ENCODE results near the gene NPAS2. TPM values are rescaled to one million over a fixed set of nuclear protein-coding genes. Genes with fewer than 3 reads are reported as not detected.

Gene NPAS2
- polyA plus RNA-seq, 2 donors: 62.7 to 70.0 TPM

DNA sequence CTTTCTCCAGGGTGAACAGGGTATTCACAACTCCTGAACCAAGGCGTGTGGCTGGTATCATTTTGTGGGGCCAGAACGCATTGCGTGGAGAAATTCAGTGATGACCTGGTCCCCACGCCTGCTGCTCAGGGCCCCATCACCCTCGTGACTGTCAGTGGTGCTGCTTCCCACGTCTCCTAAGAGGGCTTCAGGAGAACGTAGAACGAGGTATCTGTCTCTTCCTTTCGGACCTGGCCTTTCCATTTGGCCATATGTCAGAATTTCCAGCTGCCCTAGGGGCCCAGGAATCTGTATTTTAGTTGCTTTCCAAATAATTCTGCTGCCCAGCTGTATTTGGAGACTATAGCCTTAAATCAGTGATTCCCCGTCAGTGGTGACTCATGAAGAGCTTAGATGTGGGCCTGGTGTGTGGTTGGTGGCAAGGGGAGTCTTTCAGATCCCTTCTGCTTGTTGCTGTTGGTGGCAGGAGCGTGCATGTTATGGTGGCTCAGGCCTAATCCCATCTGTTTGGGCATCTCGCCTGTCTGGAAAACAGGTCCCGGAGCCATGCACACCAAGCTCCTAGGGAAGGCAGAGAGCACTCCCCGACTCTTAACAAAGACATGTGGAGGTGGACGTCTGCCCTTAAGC is 56.4 kb downstream of the NPAS2 start:
- H3K36me3 ChIP-seq (ENCODE audit: control insufficient read depth in 2 of 2, insufficient read depth in 2 of 2, low read length in 1 of 2): no peaks in the 10 kb centered on the region
- peak overlapping the region; percentile 67 to 74 for H3K27ac ChIP-seq (ENCODE audit: low read depth in 2 of 2, low read length in 1 of 2)
- no peaks in the 10 kb centered on the region for H3K9me3 ChIP-seq (ENCODE audit: control insufficient read depth in 2 of 2, insufficient read depth in 1 of 2, low read depth in 1 of 2, low read length in 1 of 2)
- WGBS, 2 donors: 68 to 78% methylated on average over 15 of the region's 15 CpGs
- peaks cover 9 to 11% of the 10 kb centered on the region in 2 donors for H3K4me1 ChIP-seq (ENCODE audit: control insufficient read depth in 2 of 2, insufficient read depth in 2 of 2, low read length in 1 of 2)
- H3K27me3 ChIP-seq (ENCODE audit: control insufficient read depth in 1 of 2, insufficient read depth in 2 of 2, low read length in 2 of 2): no peaks in the 10 kb centered on the region
- H3K4me3 ChIP-seq (ENCODE audit: low read depth in 1 of 2, low read length in 2 of 2): no peak overlapping the region

DNA sequence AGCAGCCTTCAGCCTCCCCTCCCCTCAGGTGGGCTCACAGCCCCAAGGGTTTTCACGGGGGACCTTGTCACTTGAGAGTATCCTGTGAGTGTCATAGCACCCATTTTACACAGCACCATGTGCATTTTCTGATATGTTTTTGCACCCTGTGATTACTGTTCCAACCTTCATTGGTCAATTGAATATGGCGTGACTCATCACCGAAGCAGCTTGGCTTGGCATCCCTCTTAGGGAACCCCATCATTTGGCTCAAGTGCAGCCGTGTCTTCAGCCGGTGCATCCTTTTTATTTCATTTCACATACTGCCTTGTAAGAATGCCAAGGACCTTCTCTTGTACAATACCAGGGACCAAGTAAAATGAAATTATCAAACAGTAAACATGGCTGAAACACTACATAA is 57.6 kb downstream of the NPAS2 start:
- WGBS, 2 donors: 48 to 55% methylated on average over 5 of the region's 5 CpGs
- H3K36me3 ChIP-seq (ENCODE audit: control insufficient read depth in 2 of 2, insufficient read depth in 2 of 2, low read length in 1 of 2): no peaks in the 10 kb centered on the region
- no peaks in the 10 kb centered on the region for H3K27me3 ChIP-seq (ENCODE audit: control insufficient read depth in 1 of 2, insufficient read depth in 2 of 2, low read length in 2 of 2)
- H3K4me3 ChIP-seq (ENCODE audit: low read depth in 1 of 2, low read length in 2 of 2): no peak overlapping the region
- H3K4me1 ChIP-seq (ENCODE audit: control insufficient read depth in 2 of 2, insufficient read depth in 2 of 2, low read length in 1 of 2): peaks cover 9 to 12% of the 10 kb centered on the region in 2 donors
- H3K9me3 ChIP-seq (ENCODE audit: control insufficient read depth in 2 of 2, insufficient read depth in 1 of 2, low read depth in 1 of 2, low read length in 1 of 2): no peaks in the 10 kb centered on the region
- H3K27ac ChIP-seq (ENCODE audit: low read depth in 2 of 2, low read length in 1 of 2): peak overlapping the region in 1 of 2 donors; percentile 45

- peak overlapping the region in 1 of 2 donors; percentile 44 for H3K27ac ChIP-seq (ENCODE audit: low read depth in 2 of 2, low read length in 1 of 2)
- WGBS, 2 donors: 65 to 68% methylated on average over 16 of the region's 16 CpGs
- H3K9me3 ChIP-seq (ENCODE audit: control insufficient read depth in 2 of 2, insufficient read depth in 1 of 2, low read depth in 1 of 2, low read length in 1 of 2): no peaks in the 10 kb centered on the region
- no peaks in the 10 kb centered on the region for H3K27me3 ChIP-seq (ENCODE audit: control insufficient read depth in 1 of 2, insufficient read depth in 2 of 2, low read length in 2 of 2)
- peaks cover 9 to 13% of the 10 kb centered on the region in 2 donors for H3K4me1 ChIP-seq (ENCODE audit: control insufficient read depth in 2 of 2, insufficient read depth in 2 of 2, low read length in 1 of 2)
- no peak overlapping the region for H3K4me3 ChIP-seq (ENCODE audit: low read depth in 1 of 2, low read length in 2 of 2)
- no peaks in the 10 kb centered on the region for H3K36me3 ChIP-seq (ENCODE audit: control insufficient read depth in 2 of 2, insufficient read depth in 2 of 2, low read length in 1 of 2)
Measured at GRCh38 chr2:100878000-100878791, 58.3 kb downstream of the NPAS2 start.

DNA sequence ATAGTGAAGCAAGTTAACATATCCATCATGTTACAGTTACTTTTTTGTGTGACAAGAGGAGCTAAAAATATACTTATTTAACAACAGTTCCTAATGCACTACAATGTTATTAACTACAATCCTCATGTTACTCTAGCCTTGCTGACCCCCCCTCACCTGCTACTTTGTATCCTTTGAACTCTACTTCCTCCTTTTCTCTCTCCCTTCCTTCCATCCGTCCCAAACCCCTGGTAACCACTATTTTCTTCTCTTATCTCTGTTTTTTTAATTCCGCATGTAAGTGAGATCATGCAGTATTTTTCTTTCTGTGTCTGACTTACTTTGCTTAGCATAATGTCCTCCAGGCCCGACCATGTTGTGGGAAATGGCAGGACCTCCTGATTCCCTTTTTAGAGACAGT is 59.4 kb downstream of the NPAS2 start:
- H3K9me3 ChIP-seq (ENCODE audit: control insufficient read depth in 2 of 2, insufficient read depth in 1 of 2, low read depth in 1 of 2, low read length in 1 of 2): no peaks in the 10 kb centered on the region
- H3K27me3 ChIP-seq (ENCODE audit: control insufficient read depth in 1 of 2, insufficient read depth in 2 of 2, low read length in 2 of 2): no peaks in the 10 kb centered on the region
- no peak overlapping the region for H3K4me3 ChIP-seq (ENCODE audit: low read depth in 1 of 2, low read length in 2 of 2)
- no peak overlapping the region for H3K27ac ChIP-seq (ENCODE audit: low read depth in 2 of 2, low read length in 1 of 2)
- WGBS, 2 donors: 67 to 79% methylated on average over 3 of the region's 3 CpGs
- no peaks in the 10 kb centered on the region for H3K36me3 ChIP-seq (ENCODE audit: control insufficient read depth in 2 of 2, insufficient read depth in 2 of 2, low read length in 1 of 2)
- peaks cover 9 to 16% of the 10 kb centered on the region in 2 donors for H3K4me1 ChIP-seq (ENCODE audit: control insufficient read depth in 2 of 2, insufficient read depth in 2 of 2, low read length in 1 of 2)

DNA sequence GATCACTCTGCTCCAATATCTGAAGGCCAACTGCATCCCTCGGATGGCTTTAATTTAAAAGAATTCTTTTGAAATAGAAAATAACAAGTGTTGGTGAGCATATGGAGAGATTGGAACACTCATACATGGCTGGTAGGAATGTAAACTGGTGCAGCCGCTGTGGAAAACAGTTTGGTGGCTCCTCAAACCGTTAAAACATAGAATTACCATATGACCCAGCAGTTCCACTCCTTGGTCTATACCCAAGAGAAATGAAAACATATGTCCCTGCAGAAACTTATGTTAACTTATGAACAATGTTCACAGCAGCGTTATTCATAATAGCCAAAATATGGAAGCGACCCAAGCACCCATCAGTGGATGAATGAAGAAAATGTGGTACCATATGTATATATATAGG is 60.1 kb downstream of the NPAS2 start:
- Histone ChIP-seq H3K9me3 (ENCODE audit: control insufficient read depth in 2 of 2, insufficient read depth in 1 of 2, low read depth in 1 of 2, low read length in 1 of 2) (no peaks in the 10 kb centered on the region), H3K4me3 (ENCODE audit: low read depth in 1 of 2, low read length in 2 of 2) (no peak overlapping the region), H3K27ac (ENCODE audit: low read depth in 2 of 2, low read length in 1 of 2) (no peak overlapping the region), H3K36me3 (ENCODE audit: control insufficient read depth in 2 of 2, insufficient read depth in 2 of 2, low read length in 1 of 2) (no peaks in the 10 kb centered on the region), H3K27me3 (ENCODE audit: control insufficient read depth in 1 of 2, insufficient read depth in 2 of 2, low read length in 2 of 2) (no peaks in the 10 kb centered on the region), H3K4me1 (ENCODE audit: control insufficient read depth in 2 of 2, insufficient read depth in 2 of 2, low read length in 1 of 2) (peaks cover 9 to 16% of the 10 kb centered on the region in 2 donors)
- 91 to 94% methylated on average over 5 of the region's 5 CpGs for WGBS, 2 donors

- Histone ChIP-seq H3K4me1 (ENCODE audit: control insufficient read depth in 2 of 2, insufficient read depth in 2 of 2, low read length in 1 of 2) (peaks cover 9 to 16% of the 10 kb centered on the region in 2 donors), H3K27me3 (ENCODE audit: control insufficient read depth in 1 of 2, insufficient read depth in 2 of 2, low read length in 2 of 2) (no peaks in the 10 kb centered on the region), H3K36me3 (ENCODE audit: control insufficient read depth in 2 of 2, insufficient read depth in 2 of 2, low read length in 1 of 2) (no peaks in the 10 kb centered on the region), H3K9me3 (ENCODE audit: control insufficient read depth in 2 of 2, insufficient read depth in 1 of 2, low read depth in 1 of 2, low read length in 1 of 2) (no peaks in the 10 kb centered on the region), H3K27ac (ENCODE audit: low read depth in 2 of 2, low read length in 1 of 2) (peak overlapping the region in 1 of 2 donors; percentile 61), H3K4me3 (ENCODE audit: low read depth in 1 of 2, low read length in 2 of 2) (no peak overlapping the region)
- WGBS, 2 donors: 83 to 92% methylated on average over 7 of the region's 7 CpGs
Measured at GRCh38 chr2:100880730-100881129, 60.8 kb downstream of the NPAS2 start.

DNA sequence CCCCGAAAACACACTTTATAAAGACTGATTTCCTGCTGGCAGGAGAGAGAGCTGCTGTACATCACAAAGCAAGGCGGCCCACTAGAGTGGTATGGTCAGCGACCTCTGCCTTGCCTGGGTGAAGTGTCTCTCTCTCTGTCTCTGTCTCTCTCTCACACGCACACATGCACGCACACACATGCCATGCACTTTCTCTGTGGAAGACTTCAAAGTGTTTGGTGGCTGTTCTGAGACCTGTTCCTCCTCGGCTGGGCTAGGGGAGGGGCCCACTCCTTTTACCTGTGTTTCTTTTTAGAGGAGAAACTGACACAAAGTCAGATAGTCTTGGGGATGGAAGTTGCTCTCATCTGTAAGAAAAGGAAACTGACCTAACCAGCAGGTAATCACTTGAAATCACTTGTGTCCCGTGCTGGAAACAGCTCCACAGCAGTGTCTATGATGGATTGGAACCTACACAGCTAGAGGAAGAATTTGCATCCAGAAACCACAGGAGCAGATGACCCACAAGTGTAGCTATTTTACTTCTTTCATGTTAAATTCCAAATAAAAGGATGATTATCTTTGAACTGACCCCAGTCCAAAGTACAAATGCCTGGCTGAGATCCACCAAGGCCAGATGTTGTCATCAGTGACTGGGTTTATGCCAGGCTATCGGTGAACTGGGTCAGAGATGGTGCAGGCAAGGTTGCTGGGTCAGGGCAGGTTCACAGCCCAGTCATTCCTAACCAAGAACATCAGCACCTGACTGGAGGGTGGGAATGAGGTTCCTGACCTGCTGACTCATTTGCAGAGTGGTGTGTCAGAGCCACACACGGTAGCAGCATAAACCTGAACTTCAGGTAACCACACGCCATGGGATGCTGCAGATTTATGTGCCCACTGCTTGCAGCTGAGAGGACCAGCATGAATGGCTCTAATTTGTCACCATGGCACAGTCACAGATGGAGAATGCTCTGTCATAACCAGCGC is 63.0 kb downstream of the NPAS2 start:
- Histone ChIP-seq H3K4me1 (ENCODE audit: control insufficient read depth in 2 of 2, insufficient read depth in 2 of 2, low read length in 1 of 2) (peaks cover 6 to 18% of the 10 kb centered on the region in 2 donors), H3K27me3 (ENCODE audit: control insufficient read depth in 1 of 2, insufficient read depth in 2 of 2, low read length in 2 of 2) (no peaks in the 10 kb centered on the region), H3K9me3 (ENCODE audit: control insufficient read depth in 2 of 2, insufficient read depth in 1 of 2, low read depth in 1 of 2, low read length in 1 of 2) (no peaks in the 10 kb centered on the region), H3K4me3 (ENCODE audit: low read depth in 1 of 2, low read length in 2 of 2) (no peak overlapping the region), H3K27ac (ENCODE audit: low read depth in 2 of 2, low read length in 1 of 2) (peak overlapping the region; percentile 70 to 80), H3K36me3 (ENCODE audit: control insufficient read depth in 2 of 2, insufficient read depth in 2 of 2, low read length in 1 of 2) (no peaks in the 10 kb centered on the region)
- 66 to 68% methylated on average over 11 of the region's 11 CpGs for WGBS, 2 donors

DNA sequence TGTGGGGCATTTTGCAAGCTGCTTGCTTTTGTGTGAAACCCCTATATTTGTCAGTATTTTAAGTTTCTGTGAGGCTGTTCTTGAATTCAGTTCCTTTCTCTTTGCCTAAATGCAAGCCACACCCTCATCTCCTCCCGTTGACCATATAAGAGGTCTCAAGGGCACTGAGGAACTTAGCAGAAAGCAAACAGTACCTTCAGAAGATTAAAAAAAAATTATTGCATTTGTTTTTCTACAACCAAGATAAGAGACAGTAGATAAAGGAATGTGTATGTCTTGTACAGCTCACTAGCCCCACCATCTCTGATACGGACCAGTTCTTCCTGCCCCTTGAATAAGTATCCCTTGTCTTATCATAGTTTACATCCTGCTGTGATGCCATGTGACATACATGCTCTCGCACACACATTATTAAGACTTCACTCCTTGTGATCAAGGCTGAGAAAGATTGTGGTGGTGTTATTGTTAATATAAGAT is 64.2 kb downstream of the NPAS2 start:
- H3K27ac ChIP-seq (ENCODE audit: low read depth in 2 of 2, low read length in 1 of 2): peak overlapping the region; percentile 70 to 79

DNA sequence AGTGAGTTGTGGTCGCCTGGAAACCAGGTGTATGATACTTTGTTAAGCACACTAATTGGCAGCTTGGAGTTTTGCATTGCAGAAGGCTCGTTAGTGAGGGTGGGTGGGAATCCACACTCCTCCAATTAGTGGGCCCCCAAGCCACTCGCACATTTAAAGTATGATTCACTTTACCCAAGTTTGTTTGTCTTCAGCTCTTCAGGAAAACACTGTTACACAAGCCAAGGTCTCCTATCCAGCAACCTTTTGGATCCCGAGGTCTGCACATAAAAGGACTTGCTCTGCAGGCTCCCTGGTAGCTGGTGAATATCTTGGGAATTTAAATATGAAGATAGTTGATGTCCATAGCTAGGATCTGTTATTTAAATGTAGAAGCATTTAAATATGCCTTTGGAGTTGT is 66.1 kb downstream of the NPAS2 start:
- 74 to 80% methylated on average over 4 of the region's 4 CpGs for WGBS, 2 donors

More for the DNA sequence above, 64.2 kb downstream of the NPAS2 start:
- H3K36me3 ChIP-seq (ENCODE audit: control insufficient read depth in 2 of 2, insufficient read depth in 2 of 2, low read length in 1 of 2): no peaks in the 10 kb centered on the region
- 40 to 62% methylated on average over 3 of the region's 3 CpGs for WGBS, 2 donors
- H3K9me3 ChIP-seq (ENCODE audit: control insufficient read depth in 2 of 2, insufficient read depth in 1 of 2, low read depth in 1 of 2, low read length in 1 of 2): no peaks in the 10 kb centered on the region
- H3K4me1 ChIP-seq (ENCODE audit: control insufficient read depth in 2 of 2, insufficient read depth in 2 of 2, low read length in 1 of 2): peaks cover 6 to 22% of the 10 kb centered on the region in 2 donors
- H3K27me3 ChIP-seq (ENCODE audit: control insufficient read depth in 1 of 2, insufficient read depth in 2 of 2, low read length in 2 of 2): no peaks in the 10 kb centered on the region
- H3K4me3 ChIP-seq (ENCODE audit: low read depth in 1 of 2, low read length in 2 of 2): no peak overlapping the region

More for the DNA sequence above, 66.1 kb downstream of the NPAS2 start:
- no peak overlapping the region for H3K4me3 ChIP-seq (ENCODE audit: low read depth in 1 of 2, low read length in 2 of 2)
- H3K36me3 ChIP-seq (ENCODE audit: control insufficient read depth in 2 of 2, insufficient read depth in 2 of 2, low read length in 1 of 2): peaks cover 0 to under 1% of the 10 kb centered on the region in 2 donors
- H3K27me3 ChIP-seq (ENCODE audit: control insufficient read depth in 1 of 2, insufficient read depth in 2 of 2, low read length in 2 of 2): no peaks in the 10 kb centered on the region
- H3K4me1 ChIP-seq (ENCODE audit: control insufficient read depth in 2 of 2, insufficient read depth in 2 of 2, low read length in 1 of 2): peaks cover 3 to 30% of the 10 kb centered on the region in 2 donors
- no peak overlapping the region for H3K27ac ChIP-seq (ENCODE audit: low read depth in 2 of 2, low read length in 1 of 2)
- peaks cover 0 to 2% of the 10 kb centered on the region in 2 donors for H3K9me3 ChIP-seq (ENCODE audit: control insufficient read depth in 2 of 2, insufficient read depth in 1 of 2, low read depth in 1 of 2, low read length in 1 of 2)
